Panc1 (cell line): ENCODE data around the gene RASGEF1C. TPM values are rescaled to one million over a fixed set of nuclear protein-coding genes. Genes with fewer than 3 reads are reported as not detected.

ENCODE experiments used
- ATAC-seq: fragments of 200-7000 bp; cut with Tn5 transposase; 2 replicates; pipeline ENCODE4 v1.9.1; 2020; ENCODE audit warnings: mild to moderate bottlenecking, moderate library complexity
- BruUV-seq: library from RNA; stranded (reverse); fragments of 400-500 nt; replicated peaks from 2 replicates; lab custom pipeline; 2021; lab: Mats Ljungman, UMichigan
- CTCF ChIA-PET: fragments of 300-600 bp; sonication (Branson Sonifier 250); formaldehyde crosslinking; loops from one replicate; lab custom pipeline; 2022; ENCODE audit warnings: antibody characterized with exemption; lab: Charles Lee
- POLR2A ChIA-PET: fragments of 300-600 bp; sonication (Branson Sonifier 250); formaldehyde crosslinking; loops from one replicate; lab custom pipeline; 2022; ENCODE audit warnings: antibody characterized with exemption; lab: Charles Lee
- DNase-seq: peaks from one replicate; pipeline ENCODE4 v3.0.0-alpha.2; 2010; ENCODE audit warnings: low read depth, low spot score
- H3K27ac ChIP-seq: 2 replicates; pipeline ENCODE4 v1.5.1; 2011; ENCODE audit warnings: mild to moderate bottlenecking, low read length, inconsistent platforms
- H3K27me3 ChIP-seq: fragments of 200-500 bp; sonication (Bioruptor generic); 2 replicates; pipeline ENCODE4 v1.6.0; 2014; ENCODE audit warnings: low read length, inconsistent platforms; ENCODE audit not compliant: control insufficient read depth, insufficient read depth
- H3K36me3 ChIP-seq: fragments of 200-500 bp; sonication (Bioruptor generic); 2 replicates; pipeline ENCODE4 v1.5.1; 2014; ENCODE audit warnings: inconsistent platforms, mild to moderate bottlenecking, low read length, moderate library complexity; ENCODE audit not compliant: control insufficient read depth, insufficient read depth
- H3K4me1 ChIP-seq: 2 replicates; pipeline ENCODE4 v1.5.1; 2011; ENCODE audit warnings: inconsistent platforms, mild to moderate bottlenecking, low read length, moderate library complexity; ENCODE audit not compliant: control insufficient read depth, insufficient read depth
- H3K4me3 ChIP-seq, 2 experiments: 2 replicates each; pipeline ENCODE4 v1.5.1; 2011 to 2012; ENCODE audit warnings: low read depth in 2 of 2, low read length in 2 of 2, mild to moderate bottlenecking in 2 of 2, inconsistent platforms in 1 of 2, moderate library complexity in 1 of 2
- H3K9me3 ChIP-seq: fragments of 200-500 bp; sonication (Bioruptor generic); 2 replicates; pipeline ENCODE4 v1.5.1; 2014; ENCODE audit warnings: low read depth, mild to moderate bottlenecking, inconsistent platforms, low read length, moderate library complexity; ENCODE audit not compliant: control insufficient read depth, insufficient read depth
- POLR2AphosphoS5 ChIP-seq: IDR thresholded peaks from 2 replicates; pipeline ENCODE4 v1.6.1; 2012; ENCODE audit warnings: mild to moderate bottlenecking, low read depth, low read length, moderate library complexity
- SIN3A ChIP-seq: IDR thresholded peaks from 2 replicates; pipeline ENCODE4 v1.6.1; 2012; ENCODE audit warnings: low read depth, mild to moderate bottlenecking, low read length, moderate library complexity, borderline replicate concordance; ENCODE audit not compliant: insufficient read depth
- TCF7L2 ChIP-seq: IDR thresholded peaks from 2 replicates; pipeline ENCODE4 v1.6.1; 2011; ENCODE audit warnings: mild to moderate bottlenecking, low read depth, low read length, inconsistent platforms
- in situ Hi-C: cut with HindIII; loops from 2 replicates; pipeline ENCODE4 v1.10.0; 2016; ENCODE audit warnings: low sequenced_read_pairs, low pct_unique_long_range_greater_than_20kb
- intact Hi-C: fragments of 100-400 bp; cut with micrococcal nuclease; formaldehyde crosslinking; loops from one replicate; pipeline ENCODE4 v1.10.0; 2022; ENCODE audit not compliant: unreplicated experiment
- total RNA-seq: library from RNA; stranded (reverse); gene quantifications from one replicate; pipeline ENCODE4 v1.2.1, GENCODE V29; 2021; ENCODE audit not compliant: unreplicated experiment
- TF ChIP-seq, protein P1 (sequence below), 2 experiments: IDR thresholded peaks; 2 replicates each; pipeline ENCODE4 v1.6.1; 2011 to 2012; ENCODE audit warnings: low read depth in 2 of 2, control low read depth in 1 of 2, low read length in 1 of 2, mild to moderate bottlenecking in 1 of 2, moderate library complexity in 1 of 2; ENCODE audit not compliant: insufficient read depth in 1 of 2
- TF ChIP-seq, protein P2 (sequence below): fragments of 450-650 bp; IDR thresholded peaks from 2 replicates; pipeline ENCODE4 v1.5.1; 2017; ENCODE audit warnings: mild to moderate bottlenecking

Gene RASGEF1C
- total RNA-seq, 1 experiment from 2014 or later, result 0.49 TPM

- intact Hi-C loops (no loop called here), in situ Hi-C loops (no loop called here)
- ATAC-seq (no peak), DNase-seq (no peak)
- H3K27me3 ChIP-seq, result no peaks in the 10 kb centered on the region
- no peaks in the 10 kb centered on the region for H3K36me3 ChIP-seq
- H3K27ac ChIP-seq, result no peak overlapping the region
- no peak for TF ChIP-seq TCF7L2
- TF ChIP-seq POLR2AphosphoS5, result no peak
- no peak overlapping the region for H3K4me3 ChIP-seq
- CTCF ChIA-PET, result no interaction called here
- H3K9me3 ChIP-seq, result no peaks in the 10 kb centered on the region
- POLR2A ChIA-PET, result no interaction called here
- no TSS peak for BruUV-seq
- peaks cover 13% of the 10 kb centered on the region for H3K4me1 ChIP-seq
Observed at GRCh38 chr5:180176191-180176590, 32.8 kb downstream of the RASGEF1C start.

DNA sequence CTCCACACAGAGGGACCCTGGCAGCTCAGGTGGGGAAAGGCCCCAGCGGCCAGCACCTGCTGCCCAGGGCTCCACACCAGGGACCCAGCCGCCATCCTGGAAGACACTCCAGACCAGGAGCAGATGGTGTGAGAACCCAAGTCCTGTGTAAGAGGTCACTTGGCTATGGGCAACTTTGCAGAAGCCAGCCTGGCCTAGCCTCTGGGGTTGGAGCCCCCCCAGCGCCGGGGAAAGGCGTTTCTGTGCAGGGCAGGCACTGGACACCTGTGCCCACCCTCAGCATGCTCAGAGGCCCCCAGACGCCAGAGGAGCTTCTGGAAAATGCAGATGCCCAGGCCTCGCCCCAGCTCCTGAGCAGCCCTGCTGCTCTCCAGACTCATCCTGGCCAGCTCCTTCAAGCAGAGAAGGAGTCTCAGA is 34.0 kb downstream of the RASGEF1C start:
- H3K27ac ChIP-seq, result no peak overlapping the region
- no peaks in the 10 kb centered on the region for H3K27me3 ChIP-seq
- BruUV-seq, result no TSS peak
- intact Hi-C loops (no loop called here), in situ Hi-C loops (no loop called here)
- H3K9me3 ChIP-seq, result no peaks in the 10 kb centered on the region
- CTCF ChIA-PET, result no interaction called here
- POLR2A ChIA-PET, result no interaction called here
- ATAC-seq, result no peak
- peaks cover 11% of the 10 kb centered on the region for H3K4me1 ChIP-seq
- TF ChIP-seq, protein P1, sequence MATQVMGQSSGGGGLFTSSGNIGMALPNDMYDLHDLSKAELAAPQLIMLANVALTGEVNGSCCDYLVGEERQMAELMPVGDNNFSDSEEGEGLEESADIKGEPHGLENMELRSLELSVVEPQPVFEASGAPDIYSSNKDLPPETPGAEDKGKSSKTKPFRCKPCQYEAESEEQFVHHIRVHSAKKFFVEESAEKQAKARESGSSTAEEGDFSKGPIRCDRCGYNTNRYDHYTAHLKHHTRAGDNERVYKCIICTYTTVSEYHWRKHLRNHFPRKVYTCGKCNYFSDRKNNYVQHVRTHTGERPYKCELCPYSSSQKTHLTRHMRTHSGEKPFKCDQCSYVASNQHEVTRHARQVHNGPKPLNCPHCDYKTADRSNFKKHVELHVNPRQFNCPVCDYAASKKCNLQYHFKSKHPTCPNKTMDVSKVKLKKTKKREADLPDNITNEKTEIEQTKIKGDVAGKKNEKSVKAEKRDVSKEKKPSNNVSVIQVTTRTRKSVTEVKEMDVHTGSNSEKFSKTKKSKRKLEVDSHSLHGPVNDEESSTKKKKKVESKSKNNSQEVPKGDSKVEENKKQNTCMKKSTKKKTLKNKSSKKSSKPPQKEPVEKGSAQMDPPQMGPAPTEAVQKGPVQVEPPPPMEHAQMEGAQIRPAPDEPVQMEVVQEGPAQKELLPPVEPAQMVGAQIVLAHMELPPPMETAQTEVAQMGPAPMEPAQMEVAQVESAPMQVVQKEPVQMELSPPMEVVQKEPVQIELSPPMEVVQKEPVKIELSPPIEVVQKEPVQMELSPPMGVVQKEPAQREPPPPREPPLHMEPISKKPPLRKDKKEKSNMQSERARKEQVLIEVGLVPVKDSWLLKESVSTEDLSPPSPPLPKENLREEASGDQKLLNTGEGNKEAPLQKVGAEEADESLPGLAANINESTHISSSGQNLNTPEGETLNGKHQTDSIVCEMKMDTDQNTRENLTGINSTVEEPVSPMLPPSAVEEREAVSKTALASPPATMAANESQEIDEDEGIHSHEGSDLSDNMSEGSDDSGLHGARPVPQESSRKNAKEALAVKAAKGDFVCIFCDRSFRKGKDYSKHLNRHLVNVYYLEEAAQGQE (IDR thresholded peaks at IDR 0.05; ENCODE audit: insufficient read depth in 1 of 2, low read depth in 2 of 2, low read length in 1 of 2), result no peak
- TF ChIP-seq TCF7L2 (no peak), SIN3A (no peak), POLR2AphosphoS5 (no peak)
- TF ChIP-seq, protein P2, sequence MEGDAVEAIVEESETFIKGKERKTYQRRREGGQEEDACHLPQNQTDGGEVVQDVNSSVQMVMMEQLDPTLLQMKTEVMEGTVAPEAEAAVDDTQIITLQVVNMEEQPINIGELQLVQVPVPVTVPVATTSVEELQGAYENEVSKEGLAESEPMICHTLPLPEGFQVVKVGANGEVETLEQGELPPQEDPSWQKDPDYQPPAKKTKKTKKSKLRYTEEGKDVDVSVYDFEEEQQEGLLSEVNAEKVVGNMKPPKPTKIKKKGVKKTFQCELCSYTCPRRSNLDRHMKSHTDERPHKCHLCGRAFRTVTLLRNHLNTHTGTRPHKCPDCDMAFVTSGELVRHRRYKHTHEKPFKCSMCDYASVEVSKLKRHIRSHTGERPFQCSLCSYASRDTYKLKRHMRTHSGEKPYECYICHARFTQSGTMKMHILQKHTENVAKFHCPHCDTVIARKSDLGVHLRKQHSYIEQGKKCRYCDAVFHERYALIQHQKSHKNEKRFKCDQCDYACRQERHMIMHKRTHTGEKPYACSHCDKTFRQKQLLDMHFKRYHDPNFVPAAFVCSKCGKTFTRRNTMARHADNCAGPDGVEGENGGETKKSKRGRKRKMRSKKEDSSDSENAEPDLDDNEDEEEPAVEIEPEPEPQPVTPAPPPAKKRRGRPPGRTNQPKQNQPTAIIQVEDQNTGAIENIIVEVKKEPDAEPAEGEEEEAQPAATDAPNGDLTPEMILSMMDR, result no peak
- no peaks in the 10 kb centered on the region for H3K36me3 ChIP-seq
- no peak overlapping the region for H3K4me3 ChIP-seq
- DNase-seq, result no peak

GRCh38 chr5:180174587-180174972 is 34.4 kb downstream of the RASGEF1C start:
- no peak for ATAC-seq
- in situ Hi-C loops, result no loop called here
- no TSS peak for BruUV-seq
- Histone ChIP-seq H3K4me3 (no peak overlapping the region), H3K9me3 (no peaks in the 10 kb centered on the region), H3K27ac (no peak overlapping the region), H3K36me3 (no peaks in the 10 kb centered on the region), H3K4me1 (peaks cover 6% of the 10 kb centered on the region), H3K27me3 (no peaks in the 10 kb centered on the region)
- no peak for DNase-seq
- TF ChIP-seq TCF7L2 (no peak), POLR2AphosphoS5 (no peak), SIN3A (no peak)
- TF ChIP-seq, protein P2, result no peak
- TF ChIP-seq, protein P1 (IDR thresholded peaks at IDR 0.05; ENCODE audit: insufficient read depth in 1 of 2, low read depth in 2 of 2, low read length in 1 of 2), result no peak
- ChIA-PET POLR2A (no interaction called here), CTCF (no interaction called here)
- intact Hi-C loops, result no loop called here
